HCT116 (cell line): Measurements from ENCODE around the gene PKP1. TPM values are rescaled to one million over a fixed set of nuclear protein-coding genes. Genes with fewer than 3 reads are reported as not detected.

Experiments
- ATAC-seq: fragments of 200-7000 bp; cut with Tn5 transposase; 2 replicates; pipeline ENCODE4 v1.9.1; 2020; ENCODE audit warnings: mild to moderate bottlenecking, moderate library complexity
- BruUV-seq: library from RNA; stranded (reverse); fragments of 400-500 nt; replicated peaks from 2 replicates; lab custom pipeline; 2021; lab: Mats Ljungman, UMichigan
- CTCF ChIA-PET: fragments of 300-600 bp; sonication (Branson Sonifier 250); formaldehyde crosslinking; loops from one replicate; lab custom pipeline; 2021; ENCODE audit warnings: antibody characterized with exemption; lab: Charles Lee
- POLR2A ChIA-PET: fragments of 300-600, 350-600 bp; sonication (Branson Sonifier 250); formaldehyde crosslinking; loops from one replicate; lab custom pipeline; 2021; ENCODE audit warnings: antibody characterized with exemption; lab: Charles Lee
- RAD21 ChIA-PET, 2 experiments: fragments of 300-600 bp; sonication (Branson Sonifier 250); formaldehyde crosslinking; loops; one replicate each; lab custom pipeline; 2023; ENCODE audit warnings: low total read pairs in 2 of 2; ENCODE audit not compliant: uncharacterized antibody in 2 of 2, unreplicated experiment in 2 of 2, low non-redundant PET in 1 of 2; lab: Charles Lee
- DNase-seq: peaks from one replicate; pipeline ENCODE4 v3.0.0-alpha.2; 2010; ENCODE audit warnings: low read depth, low spot score
- H2AFZ ChIP-seq: fragments of 200-600 bp; shearing (Covaris generic), sonication (generic); 2 replicates; pipeline ENCODE4 v1.6.1; 2017; ENCODE audit warnings: low read depth, mixed run types, mixed read lengths, antibody characterized with exemption, low read length; ENCODE audit not compliant: poor library complexity, severe bottlenecking
- H3K27ac ChIP-seq: 2 replicates; pipeline ENCODE4 v1.5.1; 2012; ENCODE audit warnings: low read depth, low read length
- H3K27me3 ChIP-seq: fragments of 200-600 bp; sonication (generic); 2 replicates; pipeline ENCODE4 v1.6.1; 2016; ENCODE audit warnings: mixed run types, low read length, mixed read lengths; ENCODE audit not compliant: insufficient read depth
- H3K36me3 ChIP-seq, 2 experiments: fragments of 200-500 bp in 1 of 2; fragments of 200-600 bp in 1 of 2; sonication (Bioruptor generic) in 1 of 2; sonication (generic) in 1 of 2; 2 replicates each; pipeline versions ENCODE4 v1.5.1 to v1.6.1; 2014 to 2016; ENCODE audit warnings: low read length in 2 of 2, inconsistent platforms in 1 of 2, mixed read lengths in 1 of 2, mixed run types in 1 of 2; ENCODE audit not compliant: insufficient read depth in 2 of 2, control insufficient read depth in 1 of 2
- H3K4me1 ChIP-seq, 2 experiments: fragments of 200-600 bp in 1 of 2; sonication (generic) in 1 of 2; 2 replicates each; pipeline versions ENCODE4 v1.5.1 to v1.6.1; 2012 to 2017; ENCODE audit warnings: low read length in 2 of 2, inconsistent platforms in 1 of 2, mild to moderate bottlenecking in 1 of 2, mixed read lengths in 1 of 2, mixed run types in 1 of 2, moderate library complexity in 1 of 2; ENCODE audit not compliant: insufficient read depth in 2 of 2, control insufficient read depth in 1 of 2
- H3K4me2 ChIP-seq: fragments of 200-600 bp; sonication (generic); 2 replicates; pipeline ENCODE4 v1.6.1; 2017; ENCODE audit warnings: mixed run types, low read length, mixed read lengths
- H3K4me3 ChIP-seq, 2 experiments: fragments of 200-600 bp in 1 of 2; sonication (generic) in 1 of 2; replicated peaks in 1 of 2; 2 replicates each; pipeline ENCODE4 v1.5.1; 2011 to 2016; ENCODE audit warnings: low read length in 2 of 2, control low read depth in 1 of 2, low read depth in 1 of 2, mild to moderate bottlenecking in 1 of 2, mixed read lengths in 1 of 2, mixed run types in 1 of 2
- H3K79me2 ChIP-seq: fragments of 200-600 bp; sonication (generic); 2 replicates; pipeline ENCODE4 v1.6.1; 2017; ENCODE audit warnings: mild to moderate bottlenecking, mixed run types, low read length, moderate library complexity, mixed read lengths; ENCODE audit not compliant: insufficient read depth
- H3K9ac ChIP-seq: fragments of 200-600 bp; sonication (generic); 2 replicates; pipeline ENCODE4 v1.6.1; 2016; ENCODE audit warnings: low read length, mixed read lengths
- H3K9me2 ChIP-seq: fragments of 200-600 bp; sonication (generic), shearing (Covaris generic); 2 replicates; pipeline ENCODE4 v1.6.1; 2017; ENCODE audit warnings: mixed run types, mild to moderate bottlenecking, moderate library complexity; ENCODE audit not compliant: insufficient read depth
- H3K9me3 ChIP-seq, 2 experiments: fragments of 200-500 bp in 1 of 2; fragments of 200-600 bp in 1 of 2; sonication (Bioruptor generic) in 1 of 2; sonication (generic) in 1 of 2; 2 replicates each; pipeline ENCODE4 v1.6.1; 2014 to 2017; ENCODE audit warnings: low read length in 2 of 2, mixed read lengths in 2 of 2, inconsistent platforms in 1 of 2, low read depth in 1 of 2, mild to moderate bottlenecking in 1 of 2, mixed run types in 1 of 2, moderate library complexity in 1 of 2; ENCODE audit not compliant: control insufficient read depth in 1 of 2, insufficient read depth in 1 of 2
- H4K20me1 ChIP-seq: fragments of 200-600 bp; sonication (generic), shearing (Covaris generic); 2 replicates; pipeline ENCODE4 v1.6.1; 2017; ENCODE audit warnings: mixed run types, mild to moderate bottlenecking, moderate library complexity; ENCODE audit not compliant: insufficient read depth
- ATF3 ChIP-seq: IDR thresholded peaks from 2 replicates; pipeline ENCODE4 v1.6.1; 2012
- CBX3 ChIP-seq: IDR thresholded peaks from 2 replicates; pipeline ENCODE4 v1.6.1; 2012; ENCODE audit warnings: low read depth
- CEBPB ChIP-seq: IDR thresholded peaks from 2 replicates; pipeline ENCODE4 v1.6.1; 2012; ENCODE audit warnings: low read depth
- ELF1 ChIP-seq: IDR thresholded peaks from 2 replicates; pipeline ENCODE4 v1.6.1; 2012; ENCODE audit warnings: low read depth, borderline replicate concordance
- JUND ChIP-seq: IDR thresholded peaks from 2 replicates; pipeline ENCODE4 v1.6.1; 2012
- RAD21 ChIP-seq: IDR thresholded peaks from 2 replicates; pipeline ENCODE4 v1.6.1; 2012; ENCODE audit warnings: low read depth, mild to moderate bottlenecking
- SP1 ChIP-seq: IDR thresholded peaks from 2 replicates; pipeline ENCODE4 v1.6.1; 2012; ENCODE audit warnings: low read depth
- SRF ChIP-seq: IDR thresholded peaks from 2 replicates; pipeline ENCODE4 v1.6.1; 2012; ENCODE audit warnings: low read depth
- YY1 ChIP-seq: IDR thresholded peaks from 2 replicates; pipeline ENCODE4 v1.6.1; 2011; ENCODE audit warnings: low read length, low read depth, moderate library complexity, mild to moderate bottlenecking; ENCODE audit not compliant: insufficient replicate concordance; ENCODE audit errors: extremely low read depth
- ZBTB33 ChIP-seq: IDR thresholded peaks from 2 replicates; pipeline ENCODE4 v1.6.1; 2011; ENCODE audit warnings: mild to moderate bottlenecking, low read length, moderate library complexity; ENCODE audit not compliant: insufficient replicate concordance; ENCODE audit errors: extremely low read depth
- ZFX ChIP-seq: fragments of 450-650 bp; IDR thresholded peaks from 2 replicates; pipeline ENCODE4 v1.6.1; 2017
- ZNF274 ChIP-seq: fragments of 200-500 bp; sonication (Bioruptor generic); IDR thresholded peaks from 2 replicates; pipeline ENCODE4 v1.6.1; 2014; ENCODE audit warnings: mild to moderate bottlenecking, low read depth, low read length, inconsistent platforms
- intact Hi-C: fragments of 100-400 bp; cut with micrococcal nuclease; formaldehyde crosslinking; loops from 2 replicates; pipeline ENCODE4 v1.10.0; 2022
- total RNA-seq: library from RNA; stranded (reverse); gene quantifications from one replicate; pipeline ENCODE4 v1.2.1, GENCODE V29; 2021; ENCODE audit not compliant: unreplicated experiment

Gene PKP1
- total RNA-seq, 1 experiment from 2014 or later, result 0.07 TPM

GRCh38 chr1:201331166-201331565 lies 47.9 kb downstream of the PKP1 start (continued):
- TF ChIP-seq ZBTB33 (no peak), SP1 (no peak), CEBPB (no peak), SRF (no peak), ELF1 (no peak), JUND (no peak)

- no peaks in the 10 kb centered on the region for H3K79me2 ChIP-seq
- POLR2A ChIA-PET, result no interaction called here
- no peak overlapping the region for H3K4me2 ChIP-seq
- H3K27ac ChIP-seq, result no peak overlapping the region
- CTCF ChIA-PET, result interaction anchor here (0.9 to 1.6 kb wide), 2 partner anchors 15 to 18 kb away, joined by 3 read pairs; no protein-coding TSS in a partner anchor
- H3K4me1 ChIP-seq, result no peaks in the 10 kb centered on the region
- H3K4me3 ChIP-seq, result no peak overlapping the region
- RAD21 ChIA-PET, result no interaction called here
- H3K36me3 ChIP-seq, result no peaks in the 10 kb centered on the region
- BruUV-seq, result no TSS peak
- no peak overlapping the region for H2AFZ ChIP-seq
- TF ChIP-seq ZNF274 (no peak), YY1 (no peak), ATF3 (no peak), ZFX (no peak), SP1 (no peak), CBX3 (no peak), CEBPB (no peak), RAD21 (no peak)
- DNase-seq (no peak), ATAC-seq (no peak)
- H4K20me1 ChIP-seq, result no peaks in the 10 kb centered on the region
- intact Hi-C loops, result no loop called here
- H3K9me2 ChIP-seq, result no peaks in the 10 kb centered on the region
- no peaks in the 10 kb centered on the region for H3K27me3 ChIP-seq
- no peak overlapping the region for H3K9ac ChIP-seq
- no peaks in the 10 kb centered on the region for H3K9me3 ChIP-seq
Observed at GRCh38 chr1:201332021-201332420, 48.7 kb downstream of the PKP1 start.
